HepG2 (cell line): ENCODE measurements around the gene KLC4. TPM values are rescaled to one million over a fixed set of nuclear protein-coding genes. Genes with fewer than 3 reads are reported as not detected.
"Not testable (repeated sequence)": the region's sequence is repeated elsewhere in the genome, so short reads cannot be mapped to it uniquely, and the experiment has no call there.

Experiments
- ATAC-seq: fragments of 200-7000 bp; cut with Tn5 transposase; 3 replicates; pipeline ENCODE4 v1.9.1; 2020; ENCODE audit warnings: mild to moderate bottlenecking, moderate library complexity
- BruUV-seq: library from RNA; stranded (reverse); fragments of 400-500 nt; replicated peaks from 2 replicates; lab custom pipeline; 2021; lab: Mats Ljungman, UMichigan
- CTCF ChIA-PET: fragments of 300-600 bp; formaldehyde crosslinking; extraction: SDS; loops from one replicate; lab custom pipeline; 2021; ENCODE audit warnings: low total read pairs, inconsistent platforms, low intra/inter-chr PET ratio; lab: Yijun Ruan, JAX
- POLR2A ChIA-PET: fragments of 350-600 bp; sonication (Branson Sonifier 250); formaldehyde crosslinking; loops from one replicate; lab custom pipeline; 2020; ENCODE audit warnings: antibody characterized with exemption, inconsistent platforms; lab: Yijun Ruan, JAX
- DNase-seq: peaks from one replicate; pipeline ENCODE4 v3.0.0-alpha.2; 2015; ENCODE audit warnings: low spot score
- FAIRE-seq: peaks from 3 replicates; lab custom pipeline; 2011; peaks lifted over from hg19 to GRCh38; lab: Jason Lieb, UNC
- H2AFZ ChIP-seq: one replicate; pipeline ENCODE4 v1.6.1; 2011; ENCODE audit warnings: low read length, inconsistent platforms
- H3K27ac ChIP-seq: fragments of 300-600 bp; 3 replicates; pipeline ENCODE4 v1.8.0; 2011; ENCODE audit warnings: mixed run types, mild to moderate bottlenecking, mixed read lengths, low read length, inconsistent platforms; ENCODE audit not compliant: insufficient read depth; ENCODE audit errors: extremely low read length
- H3K27me3 ChIP-seq, 2 experiments: fragments of 200-600 bp in 1 of 2; 2 replicates in 1 of 2; 3 replicates in 1 of 2; pipeline versions ENCODE4 v1.6.0 to v1.8.0; 2011; ENCODE audit warnings: low read length in 2 of 2, mild to moderate bottlenecking in 2 of 2, moderate library complexity in 2 of 2, inconsistent platforms in 1 of 2; ENCODE audit not compliant: insufficient read depth in 2 of 2, control insufficient read depth in 1 of 2
- H3K36me3 ChIP-seq, 2 experiments: fragments of 200-600 bp in 1 of 2; replicated peaks in 1 of 2; 2 replicates in 1 of 2; 3 replicates in 1 of 2; pipeline versions ENCODE4 v1.5.1 to v1.8.0; 2011; ENCODE audit warnings: low read length in 2 of 2, inconsistent platforms in 1 of 2; ENCODE audit not compliant: insufficient read depth in 2 of 2, control insufficient read depth in 1 of 2
- H3K4me1 ChIP-seq: 2 replicates; pipeline ENCODE4 v1.5.1; 2012; ENCODE audit warnings: low read length, inconsistent platforms; ENCODE audit not compliant: insufficient read depth
- H3K4me2 ChIP-seq: 2 replicates; pipeline ENCODE4 v1.6.0; 2011; ENCODE audit warnings: low read depth, low read length, inconsistent platforms
- H3K4me3 ChIP-seq, 3 experiments: fragments of 200-600 bp in 1 of 3; sonication (generic), shearing (Covaris generic) in 1 of 3; replicated peaks in 1 of 3; 2 replicates each; pipeline ENCODE4 v1.5.1; 2011 to 2016; ENCODE audit warnings: low read length in 3 of 3, inconsistent platforms in 2 of 3, low read depth in 2 of 3, mild to moderate bottlenecking in 2 of 3, control low read depth in 1 of 3, mixed read lengths in 1 of 3; ENCODE audit not compliant: insufficient read depth in 1 of 3
- H3K79me2 ChIP-seq: one replicate; pipeline ENCODE4 v1.6.1; 2011; ENCODE audit warnings: low read length, inconsistent platforms; ENCODE audit not compliant: insufficient read depth
- H3K9ac ChIP-seq: 2 replicates; pipeline ENCODE4 v1.6.0; 2011; ENCODE audit warnings: mild to moderate bottlenecking, low read depth, low read length, inconsistent platforms; ENCODE audit not compliant: insufficient read depth
- H3K9me3 ChIP-seq: 2 replicates; pipeline ENCODE4 v1.5.1; 2012; ENCODE audit warnings: mild to moderate bottlenecking, low read length
- H4K20me1 ChIP-seq: 2 replicates; pipeline ENCODE4 v1.6.0; 2011; ENCODE audit warnings: inconsistent platforms, mild to moderate bottlenecking, low read length, moderate library complexity; ENCODE audit not compliant: insufficient read depth
- CREM ChIP-seq, 2 experiments: sonication (generic) in 1 of 2; formaldehyde crosslinking in 1 of 2; IDR thresholded peaks; 2 replicates each; pipeline versions ENCODE4 v1.4.0 to v1.6.1; 2016 to 2020; ENCODE audit warnings: antibody characterized with exemption in 1 of 2, mild to moderate bottlenecking in 1 of 2, missing genetic modification reagents in 1 of 2
- KLF16 ChIP-seq, 2 experiments: sonication (generic) in 1 of 2; formaldehyde crosslinking in 1 of 2; IDR thresholded peaks; 2 replicates each; pipeline versions ENCODE4 v1.6.1 to v1.8.0; 2016 to 2023; ENCODE audit warnings: missing genetic modification reagents in 2 of 2, missing compliant biosample characterization in 1 of 2
- MXD3 ChIP-seq: IDR thresholded peaks from 2 replicates; pipeline ENCODE4 v1.6.1; 2016; ENCODE audit warnings: mild to moderate bottlenecking, missing biosample characterization, missing genetic modification reagents
- NBN ChIP-seq: fragments of 450-650 bp; conservative IDR thresholded peaks from 2 replicates; pipeline ENCODE4 v1.6.1; 2017
- NRL ChIP-seq: sonication (generic); formaldehyde crosslinking; IDR thresholded peaks from 2 replicates; pipeline ENCODE4 v1.5.0; 2020; ENCODE audit warnings: missing genetic modification reagents, mild to moderate bottlenecking, moderate library complexity, borderline replicate concordance
- RFX1 ChIP-seq: fragments of 450-650 bp; IDR thresholded peaks from 2 replicates; pipeline ENCODE4 v1.6.1; 2017
- ZBTB44 ChIP-seq: sonication (generic); formaldehyde crosslinking; IDR thresholded peaks from 2 replicates; pipeline ENCODE4 v1.4.0; 2020; ENCODE audit warnings: missing genetic modification reagents
- ZBTB8A ChIP-seq: sonication (generic); formaldehyde crosslinking; IDR thresholded peaks from 2 replicates; pipeline ENCODE4 v1.4.0; 2020; ENCODE audit warnings: mild to moderate bottlenecking, low read depth, missing genetic modification reagents, borderline replicate concordance
- ZNF263 ChIP-seq: sonication (generic); formaldehyde crosslinking; IDR thresholded peaks from 2 replicates; pipeline ENCODE4 v1.4.0; 2020; ENCODE audit warnings: missing genetic modification reagents
- ZNF547 ChIP-seq: sonication (generic); formaldehyde crosslinking; IDR thresholded peaks from 2 replicates; pipeline ENCODE4 v1.5.1; 2020; ENCODE audit warnings: mild to moderate bottlenecking, missing genetic modification reagents
- ZNF850 ChIP-seq: sonication (generic); formaldehyde crosslinking; conservative IDR thresholded peaks from 2 replicates; pipeline ENCODE4 v1.9.0; 2021; ENCODE audit warnings: mild to moderate bottlenecking, missing genetic modification reagents
- WGBS: methylation state at CpG from one replicate; pipeline ENCODE4 v1.1.6; 2017; ENCODE audit warnings: low lambda C conversion rate; 5-methylcytosine and 5-hydroxymethylcytosine counted together
- in situ Hi-C: cut with HindIII; loops from 2 replicates; pipeline ENCODE4 v1.10.0; 2017; ENCODE audit warnings: low pct_unique_long_range_greater_than_20kb; ENCODE audit not compliant: extremely low pct_ligation_motif_present
- intact Hi-C: fragments of 100-400 bp; cut with micrococcal nuclease; formaldehyde crosslinking; loops from one replicate; pipeline ENCODE4 v1.10.0; 2022; ENCODE audit not compliant: unreplicated experiment
- polyA plus RNA-seq, 8 experiments: library from polyadenylated mRNA; depleted of rRNA in 3 of 8; stranded (reverse) in 7 of 8; unstranded in 1 of 8; fragments of >200 nt; fragmentation: Illumina TruSeq in 4 of 8; extraction: Trizol in 4 of 8; gene quantifications; 2 replicates each; pipeline versions ENCODE4 v1.2.1 to v1.2.3, GENCODE V29; 2011 to 2016; ENCODE audit warnings: low read depth in 4 of 8, missing spikeins in 1 of 8, mixed read lengths in 1 of 8; ENCODE audit not compliant: insufficient read depth in 1 of 8
- total RNA-seq, 5 experiments: library from RNA; depleted of rRNA; stranded (reverse); fragments of >200 nt; fragmentation: Illumina TruSeq; extraction: Trizol; gene quantifications; 2 replicates each; pipeline ENCODE4 v1.2.3, GENCODE V29; 2016; ENCODE audit warnings: low read depth in 1 of 5

Gene KLC4
- total and polyA plus RNA-seq, 2 of the 13 experiments (the other 11 are each of a cell fraction or from before 2014, with no cell fraction given) = 45.4 to 70.4 TPM

DNA sequence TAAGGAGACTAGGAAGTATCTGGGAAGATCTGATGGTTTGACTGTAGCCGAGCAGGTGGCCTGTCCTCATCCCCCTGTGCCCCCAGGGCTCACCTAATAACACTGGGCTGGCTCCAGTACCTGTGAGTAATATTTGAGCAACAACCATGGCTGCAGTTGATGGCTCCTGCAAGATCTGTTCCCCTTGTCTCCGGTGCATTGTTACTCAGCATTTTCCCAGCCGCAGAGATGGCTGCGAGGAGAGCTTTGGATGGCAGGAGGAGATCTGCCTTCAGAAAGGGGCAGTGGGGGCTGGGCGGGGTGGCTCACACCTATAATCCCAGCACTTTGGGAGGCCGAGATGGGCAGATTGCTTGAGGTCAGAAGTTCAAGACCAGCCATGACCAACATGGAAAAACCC is 55.9 kb downstream of the KLC4 start:
- CTCF ChIA-PET = no interaction called here
- Histone ChIP-seq H3K27me3 (no peaks in the 10 kb centered on the region), H3K9ac (no peak overlapping the region), H3K4me1 (peaks cover 50% of the 10 kb centered on the region), H3K36me3 (no peaks in the 10 kb centered on the region), H3K4me3 (no peak overlapping the region)
- intact Hi-C loops = no loop called here
- 94% methylated on average over 4 of the region's 6 CpGs for WGBS
- FAIRE-seq (no peak), DNase-seq (no peak)
- TF ChIP-seq ZNF850 (CRISPR knock-in tag) = no peak
- TF ChIP-seq, all 625 proteins: peak for 0
- no peak overlapping the region for H2AFZ ChIP-seq
- in situ Hi-C loops = no loop called here
- no peak overlapping the region for H3K4me2 ChIP-seq
- H3K27ac ChIP-seq = no peak overlapping the region
- POLR2A ChIA-PET = interaction anchor here (1.2 kb wide), 1 partner anchor 10 kb away, joined by 3 read pairs; no protein-coding TSS in a partner anchor
- no peaks in the 10 kb centered on the region for H3K9me3 ChIP-seq
- H4K20me1 ChIP-seq = no peaks in the 10 kb centered on the region
- BruUV-seq = no TSS peak
- ATAC-seq = no peak
- peaks cover 41% of the 10 kb centered on the region for H3K79me2 ChIP-seq

- H3K27ac ChIP-seq, H2AFZ ChIP-seq, CTCF ChIA-PET, FAIRE-seq, DNase-seq, intact Hi-C loops, H3K4me3 ChIP-seq, H3K9ac ChIP-seq, H3K27me3 ChIP-seq, H3K36me3 ChIP-seq, ATAC-seq, BruUV-seq, in situ Hi-C loops, H3K9me3 ChIP-seq, POLR2A ChIA-PET, H4K20me1 ChIP-seq, H3K4me2 ChIP-seq: not testable (repeated sequence)
- peaks cover 42% of the 10 kb centered on the region for H3K79me2 ChIP-seq
- peaks cover 51% of the 10 kb centered on the region for H3K4me1 ChIP-seq
- 96% methylated on average over 8 of the region's 8 CpGs for WGBS
Observed at GRCh38 chr6:43117466-43117865, 58.0 kb downstream of the KLC4 start.

GRCh38 chr6:43119482-43119881 is 60.1 kb downstream of the KLC4 start:
- Histone ChIP-seq H2AFZ (no peak overlapping the region), H4K20me1 (no peaks in the 10 kb centered on the region), H3K9ac (no peak overlapping the region), H3K79me2 (peaks cover 41% of the 10 kb centered on the region), H3K4me2 (no peak overlapping the region), H3K4me1 (peaks cover 33% of the 10 kb centered on the region), H3K27ac (no peak overlapping the region), H3K4me3 (no peak overlapping the region), H3K27me3 (no peaks in the 10 kb centered on the region), H3K9me3 (no peaks in the 10 kb centered on the region), H3K36me3 (no peaks in the 10 kb centered on the region)
- no TSS peak for BruUV-seq
- 96% methylated on average over 4 of the region's 4 CpGs for WGBS
- in situ Hi-C loops = no loop called here
- FAIRE-seq (no peak), DNase-seq (no peak), ATAC-seq (no peak)
- ChIA-PET POLR2A (interaction anchor here (0.8 to 1.5 kb wide), 2 partner anchors 42 to 59 kb away, joined by 3 to 4 read pairs; no protein-coding TSS in a partner anchor), CTCF (no interaction called here)
- intact Hi-C loops = no loop called here
- TF ChIP-seq RFX1 = no peak
- no peak for TF ChIP-seq CREM (IDR thresholded peaks at IDR 0.05)
- TF ChIP-seq CREM (CRISPR knock-in tag; IDR thresholded peaks at IDR 0.05) = no peak
- no peak for TF ChIP-seq NRL
- no peak for TF ChIP-seq ZNF547 (CRISPR knock-in tag)
- no peak for TF ChIP-seq KLF16 (CRISPR knock-in tag; IDR thresholded peaks at IDR 0.05)
- no peak for TF ChIP-seq NBN
- peak; percentile 87 for TF ChIP-seq ZNF263
- TF ChIP-seq ZBTB8A (CRISPR knock-in tag) = no peak
- no peak for TF ChIP-seq ZBTB44 (CRISPR knock-in tag)
- no peak for TF ChIP-seq MXD3 (CRISPR knock-in tag)
